ENCODE results near the gene NEK4.

NEK4 gene

DNA sequence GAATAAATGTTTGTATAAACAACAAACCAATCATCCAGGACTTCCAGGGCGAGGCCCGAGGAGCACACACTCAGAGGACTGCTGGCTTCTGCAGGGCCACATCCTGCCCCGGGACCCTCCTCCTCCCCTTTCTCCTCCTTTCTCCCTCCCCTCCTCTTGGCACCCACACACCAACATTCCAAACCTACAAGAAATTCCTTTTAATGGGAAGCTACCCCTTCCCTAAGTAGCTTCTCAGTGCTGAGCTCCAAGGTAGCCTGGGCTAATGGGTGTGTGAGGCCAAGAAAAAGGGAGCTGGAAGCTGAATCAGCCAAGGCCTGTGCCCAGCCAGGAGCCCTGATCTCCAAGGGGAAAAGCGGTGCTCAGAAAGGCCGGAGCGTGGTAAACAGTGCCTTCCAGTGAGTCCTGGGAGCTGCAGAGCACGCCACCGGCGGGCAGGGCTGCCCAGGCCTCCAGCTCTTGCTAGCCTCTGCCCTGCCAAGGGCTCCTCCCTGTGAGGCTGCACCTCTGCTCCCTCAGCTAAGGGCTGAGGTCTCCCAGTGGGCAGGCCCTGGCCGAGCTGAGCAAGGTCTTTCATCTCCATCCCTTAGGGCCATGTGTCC, 27.7 kb upstream of the NEK4 start:
- DNase-seq (ENCODE audit: low spot score in 2 of 2) (no peak), ATAC-seq (no peak)
- H3K4me3 Mint-ChIP-seq, result no peak overlapping the region
- no peaks in the 10 kb centered on the region for H3K36me3 Mint-ChIP-seq
- H3K9me3 Mint-ChIP-seq, result no peaks in the 10 kb centered on the region
- no peak overlapping the region for H3K27ac Mint-ChIP-seq
- H3K4me1 Mint-ChIP-seq, result peaks cover 8% of the 10 kb centered on the region

DNA sequence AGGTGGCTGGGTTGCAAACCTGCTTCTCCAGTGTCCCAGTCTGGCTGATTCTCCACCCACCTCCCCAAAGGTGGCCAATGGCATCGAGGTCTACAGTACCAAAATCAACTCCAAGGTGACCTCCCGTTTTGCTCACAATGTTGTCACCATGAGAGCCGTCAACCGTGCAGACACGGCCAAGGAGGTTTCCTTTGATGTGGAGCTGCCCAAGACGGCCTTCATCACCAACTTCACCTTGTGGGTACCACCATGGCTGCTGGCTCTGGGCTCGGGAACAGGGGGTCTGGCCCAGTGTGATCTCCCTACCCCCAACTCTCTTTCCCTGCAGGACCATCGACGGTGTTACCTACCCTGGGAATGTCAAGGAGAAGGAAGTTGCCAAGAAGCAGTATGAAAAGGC, 25.7 kb upstream of the NEK4 start:
- no peak for DNase-seq (ENCODE audit: low spot score in 2 of 2)
- ATAC-seq, result no peak
- H3K27ac Mint-ChIP-seq, result no peak overlapping the region
- H3K4me3 Mint-ChIP-seq, result no peak overlapping the region
- H3K36me3 Mint-ChIP-seq, result no peaks in the 10 kb centered on the region
- H3K9me3 Mint-ChIP-seq, result no peaks in the 10 kb centered on the region
- peaks cover 8% of the 10 kb centered on the region for H3K4me1 Mint-ChIP-seq

DNA sequence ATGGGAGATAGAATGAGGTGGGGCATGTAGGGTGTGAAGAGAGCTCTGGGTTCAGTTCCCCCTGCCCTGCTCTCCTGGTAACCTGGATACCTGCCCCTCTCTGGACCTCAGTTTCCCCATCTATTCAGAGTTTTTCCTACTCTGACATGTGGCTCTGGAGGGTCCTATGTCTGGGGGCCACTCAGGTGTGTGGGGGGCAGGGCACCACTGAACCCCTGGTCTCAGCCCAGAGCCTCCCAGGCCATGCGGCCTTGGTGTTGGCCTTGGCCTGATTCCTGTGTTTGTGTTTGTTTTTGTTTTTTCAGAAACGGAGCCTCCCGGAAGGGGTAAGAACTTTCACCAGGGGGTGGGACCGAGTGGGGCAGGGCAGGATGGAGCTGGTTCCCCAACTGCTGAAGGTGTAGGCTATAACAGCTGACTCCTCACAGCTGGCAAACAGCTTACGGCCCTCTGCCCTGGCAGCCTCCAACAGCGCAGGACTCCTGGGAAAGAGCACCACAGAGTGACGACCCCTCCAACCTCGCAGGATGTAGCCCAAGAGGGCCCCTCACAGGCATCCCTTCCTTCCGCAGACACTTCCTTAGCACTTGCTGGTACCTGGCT, 24.7 kb upstream of the NEK4 start:
- Mint-ChIP-seq H3K36me3 (no peaks in the 10 kb centered on the region), H3K9me3 (no peaks in the 10 kb centered on the region), H3K27ac (no peak overlapping the region), H3K4me1 (peaks cover 8% of the 10 kb centered on the region), H3K4me3 (no peak overlapping the region)
- ATAC-seq (no peak), DNase-seq (ENCODE audit: low spot score in 2 of 2) (no peak)

DNA sequence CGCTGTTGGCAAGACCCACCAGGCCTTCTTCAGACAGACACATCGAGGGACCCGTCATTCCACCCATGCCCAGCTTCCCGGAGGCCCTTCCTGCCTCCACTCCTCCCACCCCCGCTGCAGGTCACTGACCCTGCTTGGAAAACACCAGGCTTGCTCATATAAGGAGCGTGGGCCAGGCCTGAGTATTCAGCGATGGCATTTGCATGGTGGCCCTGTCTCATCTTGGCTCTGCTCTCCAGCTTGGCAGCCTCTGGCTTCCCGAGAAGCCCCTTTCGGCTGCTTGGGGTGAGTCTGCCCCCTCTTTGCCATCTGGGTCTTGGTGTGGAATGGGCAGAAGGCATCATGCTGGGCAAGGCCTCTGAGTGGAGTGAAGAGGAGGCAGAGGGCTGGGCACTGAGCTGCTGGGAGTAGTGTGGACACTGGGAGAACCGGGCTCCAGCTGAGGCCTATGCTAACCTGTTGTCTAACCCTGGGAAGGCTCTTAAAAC, 23.9 kb upstream of the NEK4 start, which contains the start of gene ITIH3:
TSS of gene ITIH3 (plus strand) at position 185 of the 488 bp plus-strand sequence. CDS start at position 193, 8 bp downstream.
- Mint-ChIP-seq H3K9me3 (no peaks in the 10 kb centered on the region), H3K27ac (no peak within 1 kb of the TSS), H3K4me1 (peaks cover 8% of the 10 kb centered on the region), H3K4me3 (no peak within 1 kb of the TSS), H3K36me3 (no peaks in the 10 kb centered on the region)
- ATAC-seq, result no peak
- DNase-seq (ENCODE audit: low spot score in 2 of 2), result no peak

DNA sequence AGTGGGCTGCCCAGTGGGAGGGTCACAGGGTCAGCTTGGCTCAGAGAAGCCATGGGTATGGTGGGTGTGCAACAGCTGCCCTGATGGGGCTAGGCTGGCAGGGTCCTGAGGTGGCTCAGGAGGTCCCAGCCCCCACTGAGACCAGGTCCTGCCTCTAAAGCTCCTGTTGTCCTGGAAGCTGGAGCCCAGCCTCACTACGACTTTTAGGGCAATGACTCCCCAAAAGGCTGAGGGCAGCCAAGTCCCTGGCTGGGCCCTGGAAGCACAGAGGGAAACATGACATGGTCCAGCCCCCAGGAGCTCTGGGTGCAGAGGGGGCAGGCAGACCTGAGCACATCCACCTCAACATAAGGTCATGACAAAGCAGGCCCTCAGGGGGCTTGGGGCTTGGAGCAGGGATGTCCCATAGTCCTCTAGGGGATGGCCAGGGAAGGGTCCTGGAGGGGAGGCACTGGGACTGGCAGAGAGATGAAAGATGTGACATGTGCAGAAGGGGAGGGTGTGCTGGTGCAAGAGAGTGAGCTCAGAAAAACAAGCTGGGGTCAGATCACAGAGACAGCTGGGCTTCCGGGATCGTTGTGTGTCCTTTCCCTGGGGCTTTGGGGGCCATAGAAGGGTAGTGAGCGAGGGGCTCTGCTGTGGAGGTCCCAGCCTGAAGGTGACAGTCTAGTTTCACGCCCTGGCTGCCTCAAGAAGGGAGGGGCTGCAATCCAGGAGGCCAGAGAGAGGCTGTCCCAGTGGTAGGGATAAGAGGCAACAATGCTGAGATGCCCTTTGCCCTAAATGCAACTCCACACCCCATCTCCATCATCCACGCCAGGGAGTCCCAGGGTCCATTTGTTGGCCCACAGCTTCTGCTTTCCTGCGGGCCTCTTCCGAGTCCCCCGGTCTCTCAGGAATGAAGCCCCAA, 23.2 kb upstream of the NEK4 start:
- H3K9me3 Mint-ChIP-seq, result no peaks in the 10 kb centered on the region
- no peaks in the 10 kb centered on the region for H3K36me3 Mint-ChIP-seq
- no peak overlapping the region for H3K4me3 Mint-ChIP-seq
- no peak overlapping the region for H3K27ac Mint-ChIP-seq
- ATAC-seq, result no peak
- DNase-seq (ENCODE audit: low spot score in 2 of 2), result no peak
- peaks cover 2% of the 10 kb centered on the region for H3K4me1 Mint-ChIP-seq

DNA sequence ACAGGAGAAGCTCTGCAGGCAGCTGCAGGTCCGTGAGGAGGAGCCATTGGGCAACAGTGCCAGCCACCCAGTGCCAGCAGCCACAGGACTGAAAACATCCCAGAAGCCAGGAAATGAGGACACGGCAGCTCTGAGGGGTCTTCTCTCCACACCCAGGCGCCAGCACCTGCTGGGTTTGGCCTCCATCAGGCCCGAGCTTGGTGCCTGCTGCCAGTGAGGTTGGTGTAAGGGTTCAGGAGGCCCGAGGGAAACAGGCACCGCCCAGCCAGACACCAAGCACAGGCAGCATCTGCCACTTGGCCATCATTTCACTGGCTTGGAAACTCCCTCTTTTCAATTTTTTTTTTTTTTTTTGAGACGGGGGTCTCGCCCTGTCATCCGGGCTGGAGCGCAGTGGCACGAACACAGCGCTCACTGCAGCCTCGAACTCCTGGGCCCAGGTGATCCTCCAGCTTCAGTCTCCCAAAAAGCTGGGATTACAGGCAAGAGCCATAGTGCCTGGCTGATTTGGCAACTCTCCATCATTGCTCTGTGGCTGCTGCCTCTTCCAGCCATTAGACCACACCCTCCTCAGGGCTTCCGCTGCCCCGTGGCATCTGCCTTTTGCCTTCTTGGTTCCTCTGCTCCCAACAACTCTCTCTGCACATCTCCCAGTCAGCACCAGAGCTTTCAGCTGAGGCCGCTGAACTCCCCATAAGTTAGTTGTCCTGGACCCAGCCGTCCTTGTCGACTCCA, 22.4 kb upstream of the NEK4 start:
- no peaks in the 10 kb centered on the region for H3K36me3 Mint-ChIP-seq
- no peak overlapping the region for H3K4me3 Mint-ChIP-seq
- DNase-seq (ENCODE audit: low spot score in 2 of 2) (no peak), ATAC-seq (no peak)
- H3K27ac Mint-ChIP-seq, result no peak overlapping the region
- no peaks in the 10 kb centered on the region for H3K9me3 Mint-ChIP-seq
- no peaks in the 10 kb centered on the region for H3K4me1 Mint-ChIP-seq

DNA sequence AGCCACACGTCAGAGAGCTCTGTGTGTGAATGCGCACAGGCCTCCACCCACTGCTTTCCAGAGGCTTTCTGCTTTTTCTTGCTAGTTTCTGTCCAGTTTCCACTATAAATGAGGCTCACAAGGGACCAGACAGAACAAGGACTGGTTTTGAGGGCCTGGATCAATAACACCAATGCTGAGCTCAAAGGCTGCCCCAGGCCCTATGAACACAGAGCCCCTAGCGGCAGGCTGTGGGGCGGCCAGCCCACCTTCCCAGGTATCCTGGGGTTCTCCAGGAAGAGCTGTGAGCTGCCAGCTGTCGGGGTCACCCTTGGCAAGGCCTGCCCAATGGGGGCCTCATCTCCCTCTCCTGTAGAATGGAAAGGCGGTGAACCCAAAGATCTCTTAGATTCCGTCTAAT, 21.7 kb upstream of the NEK4 start:
- no peak for ATAC-seq

DNA sequence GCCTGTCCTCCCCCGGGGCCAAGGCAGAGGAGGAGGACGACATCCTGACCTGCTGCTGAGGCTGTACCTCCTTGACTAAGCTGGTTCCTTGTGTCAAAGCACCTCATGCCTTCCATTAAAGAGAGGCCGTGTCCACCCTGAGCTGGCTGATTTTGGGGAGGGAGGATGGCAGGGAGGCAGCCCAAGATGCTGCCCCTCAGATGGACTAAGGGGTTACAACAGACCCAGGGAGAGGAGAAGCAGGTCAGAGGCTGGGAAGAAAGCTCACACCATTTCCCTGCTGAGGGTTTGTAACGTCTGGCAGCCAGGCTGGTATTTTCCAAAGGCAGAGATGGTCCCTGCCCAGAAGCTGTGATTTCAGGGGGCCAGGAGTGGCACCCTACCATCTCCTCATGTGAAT, 21.2 kb upstream of the NEK4 start:
- no peak for DNase-seq (ENCODE audit: low spot score in 2 of 2)
- H3K9me3 Mint-ChIP-seq, result no peaks in the 10 kb centered on the region
- H3K36me3 Mint-ChIP-seq, result no peaks in the 10 kb centered on the region
- ATAC-seq, result no peak
- no peak overlapping the region for H3K27ac Mint-ChIP-seq
- H3K4me3 Mint-ChIP-seq, result no peak overlapping the region
- peaks cover 4% of the 10 kb centered on the region for H3K4me1 Mint-ChIP-seq

More for the DNA sequence above, 21.7 kb upstream of the NEK4 start:
- no peak for DNase-seq (ENCODE audit: low spot score in 2 of 2)
- Mint-ChIP-seq H3K9me3 (no peaks in the 10 kb centered on the region), H3K4me3 (no peak overlapping the region), H3K36me3 (no peaks in the 10 kb centered on the region), H3K4me1 (peaks cover 1% of the 10 kb centered on the region), H3K27ac (no peak overlapping the region)

DNA sequence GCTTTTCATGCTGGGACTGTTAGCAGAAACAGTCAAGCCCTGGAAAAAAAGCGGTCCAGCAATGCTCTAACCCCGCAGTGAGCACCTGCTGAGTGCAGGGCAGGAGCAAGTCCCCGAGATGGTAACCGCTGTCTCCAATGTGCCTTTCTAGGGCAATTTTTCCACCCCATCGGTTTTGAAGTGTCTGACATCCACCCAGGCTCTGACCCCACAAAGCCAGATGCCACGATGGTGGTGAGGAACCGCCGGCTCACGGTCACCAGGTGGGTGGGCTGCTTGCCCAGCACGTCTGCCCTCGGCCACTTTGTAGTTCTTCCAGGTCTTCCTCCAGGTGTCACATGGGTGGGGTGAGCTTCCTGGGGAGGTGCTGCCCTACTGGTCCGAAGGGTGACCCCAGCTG, 20.6 kb upstream of the NEK4 start:
- no peak for DNase-seq (ENCODE audit: low spot score in 2 of 2)
- H3K4me1 Mint-ChIP-seq, result peaks cover 4% of the 10 kb centered on the region
- no peaks in the 10 kb centered on the region for H3K9me3 Mint-ChIP-seq
- no peaks in the 10 kb centered on the region for H3K36me3 Mint-ChIP-seq
- H3K4me3 Mint-ChIP-seq, result no peak overlapping the region
- no peak for ATAC-seq
- no peak overlapping the region for H3K27ac Mint-ChIP-seq

DNA sequence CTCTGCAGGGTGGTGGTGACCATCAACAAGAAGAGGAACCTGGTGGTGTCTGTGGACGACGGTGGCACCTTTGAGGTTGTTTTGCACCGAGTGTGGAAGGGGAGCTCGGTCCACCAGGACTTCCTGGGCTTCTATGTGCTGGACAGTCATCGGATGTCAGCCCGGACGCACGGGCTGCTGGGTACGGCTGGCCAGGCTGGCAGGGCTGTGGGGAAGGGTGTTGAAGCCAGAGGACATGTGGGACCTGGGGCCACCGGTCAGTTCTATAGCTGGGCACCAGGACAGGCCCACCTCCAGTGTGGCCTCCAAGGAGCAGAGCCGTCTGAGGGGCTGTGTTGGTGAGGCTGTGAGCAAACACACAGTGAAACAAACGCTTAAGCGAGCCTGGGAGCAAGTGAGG, 20.0 kb upstream of the NEK4 start:
- no peaks in the 10 kb centered on the region for H3K9me3 Mint-ChIP-seq
- no peaks in the 10 kb centered on the region for H3K36me3 Mint-ChIP-seq
- ATAC-seq, result no peak
- peaks cover 4% of the 10 kb centered on the region for H3K4me1 Mint-ChIP-seq
- no peak overlapping the region for H3K27ac Mint-ChIP-seq
- no peak overlapping the region for H3K4me3 Mint-ChIP-seq
- no peak for DNase-seq (ENCODE audit: low spot score in 2 of 2)

DNA sequence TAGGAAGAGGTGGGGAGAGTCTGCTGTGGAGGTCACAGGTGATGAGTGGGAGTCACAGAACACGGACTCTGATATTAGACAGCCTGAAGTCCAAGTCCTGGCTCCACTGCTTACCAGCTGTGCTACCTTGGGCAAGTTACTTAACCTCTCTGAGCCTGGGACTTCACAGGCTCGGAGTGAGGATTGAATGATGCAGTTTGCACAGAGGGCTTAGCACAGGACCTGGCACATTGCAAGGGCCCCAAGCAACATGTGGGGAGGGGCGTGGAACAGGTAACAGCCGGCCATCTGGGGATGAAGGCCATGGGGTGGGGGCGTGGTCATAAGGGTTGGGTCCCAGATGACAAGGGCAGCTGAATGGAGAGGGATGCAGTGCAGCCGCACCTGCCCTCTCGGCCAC, 19.6 kb upstream of the NEK4 start:
- Mint-ChIP-seq H3K9me3 (no peaks in the 10 kb centered on the region), H3K36me3 (no peaks in the 10 kb centered on the region), H3K4me3 (no peak overlapping the region), H3K27ac (no peak overlapping the region), H3K4me1 (peaks cover 4% of the 10 kb centered on the region)
- DNase-seq (ENCODE audit: low spot score in 2 of 2), result no peak
- ATAC-seq, result no peak

DNA sequence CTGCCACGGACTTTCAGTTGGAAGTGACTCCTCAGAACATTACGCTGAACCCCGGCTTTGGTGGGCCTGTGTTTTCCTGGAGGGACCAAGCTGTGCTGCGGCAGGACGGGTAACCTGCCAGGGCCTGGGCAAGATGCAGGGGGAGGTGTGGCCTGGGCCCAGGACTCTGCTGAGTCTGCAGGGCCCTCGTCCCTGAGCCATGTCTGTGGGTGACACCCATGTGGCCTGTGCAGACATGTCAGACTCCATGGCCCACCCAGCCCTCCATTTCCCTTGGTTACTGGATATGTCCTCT, 19.0 kb upstream of the NEK4 start:
- H3K4me1 Mint-ChIP-seq, result peaks cover 4% of the 10 kb centered on the region
- ATAC-seq (no peak), DNase-seq (ENCODE audit: low spot score in 2 of 2) (no peak)
- H3K27ac Mint-ChIP-seq, result peak overlapping the region; percentile 38
- H3K4me3 Mint-ChIP-seq, result no peak overlapping the region
- no peaks in the 10 kb centered on the region for H3K36me3 Mint-ChIP-seq
- no peaks in the 10 kb centered on the region for H3K9me3 Mint-ChIP-seq

DNA sequence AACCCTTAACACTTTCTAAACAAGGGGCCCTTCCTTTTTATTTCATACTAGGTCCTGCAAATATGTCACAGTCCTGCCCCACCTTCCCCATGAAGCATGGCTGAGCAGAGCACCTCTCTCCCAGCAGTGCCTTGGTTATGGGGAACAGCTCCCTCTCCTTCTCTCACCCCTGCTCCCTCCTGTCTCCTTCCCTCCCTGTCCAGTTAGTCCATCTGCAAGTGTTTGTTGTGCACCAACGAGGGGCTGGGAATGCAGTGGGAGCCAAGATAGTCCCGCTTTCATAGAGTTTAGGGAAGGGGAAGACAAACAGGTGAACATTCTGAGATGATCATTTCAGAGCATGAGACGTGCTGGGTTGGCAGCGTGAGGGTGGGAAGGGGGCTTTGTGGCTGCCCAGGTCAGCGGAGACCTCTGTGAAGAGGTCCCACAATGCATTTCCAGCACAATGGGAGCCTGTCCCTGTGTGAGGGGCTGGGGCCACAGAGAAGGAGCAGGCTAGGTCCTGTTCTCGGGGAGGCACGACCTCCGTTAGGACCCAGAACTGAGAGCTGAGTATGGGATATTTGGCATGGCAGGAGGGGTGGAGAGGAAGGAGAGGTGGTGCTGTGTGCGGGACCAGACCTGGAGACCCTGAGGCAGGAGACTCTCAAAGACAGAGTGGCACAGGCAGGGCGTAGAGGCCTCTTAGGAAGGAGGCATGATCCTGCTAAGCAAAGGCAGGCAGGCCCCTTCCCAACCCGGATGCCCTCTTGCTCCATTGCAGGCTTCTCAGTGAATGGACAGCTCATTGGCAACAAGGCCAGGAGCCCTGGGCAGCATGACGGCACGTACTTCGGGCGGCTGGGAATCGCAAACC, 18.4 kb upstream of the NEK4 start:
- H3K27ac Mint-ChIP-seq, result peak overlapping the region; percentile 38
- no peak overlapping the region for H3K4me3 Mint-ChIP-seq
- H3K4me1 Mint-ChIP-seq, result peaks cover 4% of the 10 kb centered on the region
- no peaks in the 10 kb centered on the region for H3K9me3 Mint-ChIP-seq
- no peak for DNase-seq (ENCODE audit: low spot score in 2 of 2)
- H3K36me3 Mint-ChIP-seq, result no peaks in the 10 kb centered on the region
- no peak for ATAC-seq

DNA sequence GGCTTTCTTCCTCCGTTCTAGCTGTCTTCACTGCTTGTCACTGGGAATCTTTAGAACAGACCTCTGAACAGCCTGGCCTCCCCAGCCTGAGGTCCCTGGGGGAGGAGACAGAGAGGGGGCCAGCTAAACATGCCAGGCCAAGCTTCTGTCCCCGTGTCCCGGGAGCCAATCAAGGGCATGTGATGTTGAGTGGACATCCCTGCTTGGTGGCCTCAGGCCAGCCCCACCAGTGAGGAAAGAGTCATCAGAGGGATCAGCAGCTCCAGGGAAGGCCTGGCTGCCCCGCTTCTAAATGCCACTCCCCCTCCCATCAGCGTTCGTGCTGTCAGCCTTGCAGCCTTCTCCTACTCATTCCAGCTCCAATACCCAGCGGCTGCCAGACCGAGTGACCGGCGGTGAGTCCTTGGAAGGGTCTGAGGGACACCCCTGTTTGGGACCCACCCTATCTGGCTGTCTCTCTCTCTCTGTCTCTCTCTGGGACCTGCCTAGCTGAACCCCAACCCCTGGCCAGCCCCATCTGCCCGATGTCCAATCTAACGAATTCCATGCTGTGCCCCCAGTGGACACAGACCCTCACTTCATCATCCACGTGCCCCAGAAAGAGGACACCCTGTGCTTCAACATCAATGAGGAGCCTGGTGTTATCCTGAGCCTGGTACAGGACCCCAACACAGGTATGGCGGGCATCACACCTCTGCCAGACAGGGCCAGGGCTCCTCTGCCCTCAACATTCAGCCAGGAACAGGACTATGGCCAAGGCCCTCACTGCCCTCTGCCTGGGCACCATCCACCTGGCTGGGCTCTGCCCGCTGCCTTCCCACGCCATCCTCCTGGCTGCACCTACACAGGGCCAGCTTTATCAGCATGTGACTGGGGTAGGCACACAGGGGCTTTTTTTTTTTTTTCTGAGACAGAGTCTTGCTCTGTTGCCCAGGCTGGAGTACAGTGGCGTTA, 17.2 kb upstream of the NEK4 start:
- ATAC-seq (no peak), DNase-seq (ENCODE audit: low spot score in 2 of 2) (no peak)
- Mint-ChIP-seq H3K4me3 (no peak overlapping the region), H3K9me3 (no peaks in the 10 kb centered on the region), H3K36me3 (no peaks in the 10 kb centered on the region), H3K27ac (no peak overlapping the region), H3K4me1 (peaks cover 4% of the 10 kb centered on the region)

All from stimulated activated effector memory CD8-positive, alpha-beta T cell treated with anti-CD3 and anti-CD28 coated beads, Interleukin-12 subunit alpha, Interleukin-12 subunit beta, amount 100 ng/mL, for 72 hours (primary cell).